HL-60 (cell line): ENCODE data around the gene DPH1.

Experiments used
- GABPA ChIP-seq: IDR thresholded peaks from 2 replicates; pipeline ENCODE4 v1.6.1; 2012; ENCODE audit warnings: low read depth
- POLR2AphosphoS5 ChIP-seq: IDR thresholded peaks from 2 replicates; pipeline ENCODE4 v1.6.1; 2012; ENCODE audit warnings: low read depth
- SPI1 ChIP-seq: IDR thresholded peaks from 2 replicates; pipeline ENCODE4 v1.6.1; 2012; ENCODE audit warnings: low read depth, mild to moderate bottlenecking, borderline replicate concordance
- TF ChIP-seq, protein P1 (sequence below): IDR thresholded peaks from one replicate; pipeline ENCODE4 v1.5.1; 2011; ENCODE audit warnings: low read length, control low read depth, inconsistent platforms; ENCODE audit not compliant: insufficient read depth
- TF ChIP-seq, protein P2 (sequence below): IDR thresholded peaks from 2 replicates; pipeline ENCODE4 v1.6.1; 2012; ENCODE audit warnings: low read depth; ENCODE audit not compliant: insufficient replicate concordance

DNA sequence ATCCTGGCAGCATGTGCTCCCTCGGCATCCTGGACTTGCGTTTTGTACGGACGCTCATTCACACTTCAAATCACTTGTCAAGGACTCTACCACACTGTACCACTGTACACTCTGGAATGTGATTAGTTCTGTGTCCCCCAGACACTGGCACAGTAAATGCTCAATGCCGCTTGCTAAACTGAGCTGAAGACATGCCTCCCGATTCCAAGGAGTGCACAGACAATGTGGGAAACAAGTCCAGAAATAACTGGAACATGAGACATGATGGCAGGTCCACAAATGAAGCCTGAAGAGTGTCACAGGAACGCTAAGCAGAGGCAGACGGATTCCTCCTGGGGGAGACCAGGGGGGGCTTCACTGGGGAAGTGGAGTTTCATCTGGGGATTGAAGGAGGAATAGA, 47.1 kb downstream of the DPH1 start:
- TF ChIP-seq, protein P1, sequence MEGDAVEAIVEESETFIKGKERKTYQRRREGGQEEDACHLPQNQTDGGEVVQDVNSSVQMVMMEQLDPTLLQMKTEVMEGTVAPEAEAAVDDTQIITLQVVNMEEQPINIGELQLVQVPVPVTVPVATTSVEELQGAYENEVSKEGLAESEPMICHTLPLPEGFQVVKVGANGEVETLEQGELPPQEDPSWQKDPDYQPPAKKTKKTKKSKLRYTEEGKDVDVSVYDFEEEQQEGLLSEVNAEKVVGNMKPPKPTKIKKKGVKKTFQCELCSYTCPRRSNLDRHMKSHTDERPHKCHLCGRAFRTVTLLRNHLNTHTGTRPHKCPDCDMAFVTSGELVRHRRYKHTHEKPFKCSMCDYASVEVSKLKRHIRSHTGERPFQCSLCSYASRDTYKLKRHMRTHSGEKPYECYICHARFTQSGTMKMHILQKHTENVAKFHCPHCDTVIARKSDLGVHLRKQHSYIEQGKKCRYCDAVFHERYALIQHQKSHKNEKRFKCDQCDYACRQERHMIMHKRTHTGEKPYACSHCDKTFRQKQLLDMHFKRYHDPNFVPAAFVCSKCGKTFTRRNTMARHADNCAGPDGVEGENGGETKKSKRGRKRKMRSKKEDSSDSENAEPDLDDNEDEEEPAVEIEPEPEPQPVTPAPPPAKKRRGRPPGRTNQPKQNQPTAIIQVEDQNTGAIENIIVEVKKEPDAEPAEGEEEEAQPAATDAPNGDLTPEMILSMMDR: no peak
- TF ChIP-seq POLR2AphosphoS5 (no peak), GABPA (no peak), SPI1 (no peak)
- TF ChIP-seq, protein P2, sequence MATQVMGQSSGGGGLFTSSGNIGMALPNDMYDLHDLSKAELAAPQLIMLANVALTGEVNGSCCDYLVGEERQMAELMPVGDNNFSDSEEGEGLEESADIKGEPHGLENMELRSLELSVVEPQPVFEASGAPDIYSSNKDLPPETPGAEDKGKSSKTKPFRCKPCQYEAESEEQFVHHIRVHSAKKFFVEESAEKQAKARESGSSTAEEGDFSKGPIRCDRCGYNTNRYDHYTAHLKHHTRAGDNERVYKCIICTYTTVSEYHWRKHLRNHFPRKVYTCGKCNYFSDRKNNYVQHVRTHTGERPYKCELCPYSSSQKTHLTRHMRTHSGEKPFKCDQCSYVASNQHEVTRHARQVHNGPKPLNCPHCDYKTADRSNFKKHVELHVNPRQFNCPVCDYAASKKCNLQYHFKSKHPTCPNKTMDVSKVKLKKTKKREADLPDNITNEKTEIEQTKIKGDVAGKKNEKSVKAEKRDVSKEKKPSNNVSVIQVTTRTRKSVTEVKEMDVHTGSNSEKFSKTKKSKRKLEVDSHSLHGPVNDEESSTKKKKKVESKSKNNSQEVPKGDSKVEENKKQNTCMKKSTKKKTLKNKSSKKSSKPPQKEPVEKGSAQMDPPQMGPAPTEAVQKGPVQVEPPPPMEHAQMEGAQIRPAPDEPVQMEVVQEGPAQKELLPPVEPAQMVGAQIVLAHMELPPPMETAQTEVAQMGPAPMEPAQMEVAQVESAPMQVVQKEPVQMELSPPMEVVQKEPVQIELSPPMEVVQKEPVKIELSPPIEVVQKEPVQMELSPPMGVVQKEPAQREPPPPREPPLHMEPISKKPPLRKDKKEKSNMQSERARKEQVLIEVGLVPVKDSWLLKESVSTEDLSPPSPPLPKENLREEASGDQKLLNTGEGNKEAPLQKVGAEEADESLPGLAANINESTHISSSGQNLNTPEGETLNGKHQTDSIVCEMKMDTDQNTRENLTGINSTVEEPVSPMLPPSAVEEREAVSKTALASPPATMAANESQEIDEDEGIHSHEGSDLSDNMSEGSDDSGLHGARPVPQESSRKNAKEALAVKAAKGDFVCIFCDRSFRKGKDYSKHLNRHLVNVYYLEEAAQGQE: no peak
